DLD1 (cell line): ENCODE results near the gene DCTN3.

Source experiments
- in situ Hi-C: cut with HindIII; loops from 2 replicates; pipeline ENCODE4 v1.10.0; 2017; ENCODE audit warnings: low sequenced_read_pairs

DCTN3 gene

DNA sequence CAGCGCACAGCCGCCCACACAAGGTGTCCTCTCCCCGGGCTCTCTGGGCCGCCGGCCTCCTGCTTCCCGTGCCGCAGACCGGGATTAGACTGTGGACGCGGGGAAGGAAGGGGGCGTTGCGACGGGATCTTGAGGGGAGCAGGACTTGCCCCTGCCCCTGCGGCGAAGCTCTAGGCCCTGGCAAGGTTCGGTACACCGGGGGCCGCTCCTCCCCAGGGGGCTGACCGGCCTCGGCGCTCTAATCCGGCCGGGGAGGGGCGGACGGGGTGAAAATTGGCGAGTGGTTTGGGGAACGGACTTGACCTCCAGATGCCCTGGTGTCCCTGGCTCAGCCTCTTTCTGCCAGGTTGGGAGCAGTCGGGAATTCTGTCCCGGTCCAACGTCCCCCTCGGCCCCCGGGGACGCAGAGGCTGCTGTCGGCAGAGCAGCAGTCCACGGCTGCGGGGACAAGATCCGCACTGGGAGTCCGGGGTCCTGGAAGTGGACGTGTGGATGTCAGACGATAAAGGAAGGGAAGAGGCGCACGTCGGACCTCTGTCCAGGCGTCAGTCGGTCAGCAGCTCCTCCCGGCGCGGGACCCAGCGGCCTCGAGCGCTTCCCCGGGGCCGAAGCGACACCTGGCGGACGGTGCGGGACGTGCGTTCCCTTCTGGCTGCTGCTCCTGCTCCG, 28.9 kb downstream of the DCTN3 start:
- in situ Hi-C loops, result loop anchor here (25.0 kb wide), 1 partner anchor 154 kb away; no protein-coding TSS in a partner anchor

DNA sequence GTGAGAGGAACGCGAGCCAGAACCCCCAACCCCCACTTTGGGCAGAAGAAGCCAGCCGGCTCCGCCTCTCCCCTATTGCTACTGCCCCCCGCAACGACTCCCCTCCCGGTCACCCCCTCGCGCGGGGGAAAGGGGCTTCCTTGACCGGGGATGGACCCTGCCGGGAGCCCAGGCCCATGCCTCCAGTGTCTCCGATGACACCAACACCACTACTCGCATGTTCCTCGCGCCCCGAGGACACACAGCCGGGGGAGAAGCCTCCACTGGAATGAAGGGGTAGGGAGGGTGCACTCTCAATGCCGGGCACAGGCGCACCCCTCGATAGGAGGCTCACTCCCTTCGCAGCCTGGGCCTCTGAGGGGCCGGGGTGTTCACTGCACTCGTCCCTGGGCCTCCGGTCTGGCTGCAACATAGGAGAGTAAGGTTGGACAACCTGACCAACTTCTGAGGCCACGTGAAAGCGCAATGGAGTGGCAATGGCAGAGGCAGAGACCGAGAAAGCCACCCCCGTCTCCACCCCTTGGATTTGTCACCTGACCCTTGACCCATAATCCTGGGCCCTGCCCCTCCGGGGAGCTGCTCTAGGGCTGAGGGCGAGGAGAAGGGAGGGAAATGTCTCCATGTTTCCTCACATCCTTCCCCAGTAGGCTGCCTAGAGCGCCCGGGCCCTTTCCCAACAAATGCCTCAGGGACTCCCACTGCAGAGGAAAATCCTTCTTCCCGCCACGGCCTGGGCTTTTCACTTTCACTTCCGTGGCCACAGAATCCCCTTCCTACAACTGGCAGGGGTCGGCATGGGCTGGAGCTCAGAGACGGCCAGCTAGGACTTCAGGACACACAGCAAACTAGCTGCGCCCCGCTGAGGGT, 29.7 kb downstream of the DCTN3 start:
- in situ Hi-C loops, result loop anchor here (25.0 kb wide), 1 partner anchor 153 kb away; no protein-coding TSS in a partner anchor

DNA sequence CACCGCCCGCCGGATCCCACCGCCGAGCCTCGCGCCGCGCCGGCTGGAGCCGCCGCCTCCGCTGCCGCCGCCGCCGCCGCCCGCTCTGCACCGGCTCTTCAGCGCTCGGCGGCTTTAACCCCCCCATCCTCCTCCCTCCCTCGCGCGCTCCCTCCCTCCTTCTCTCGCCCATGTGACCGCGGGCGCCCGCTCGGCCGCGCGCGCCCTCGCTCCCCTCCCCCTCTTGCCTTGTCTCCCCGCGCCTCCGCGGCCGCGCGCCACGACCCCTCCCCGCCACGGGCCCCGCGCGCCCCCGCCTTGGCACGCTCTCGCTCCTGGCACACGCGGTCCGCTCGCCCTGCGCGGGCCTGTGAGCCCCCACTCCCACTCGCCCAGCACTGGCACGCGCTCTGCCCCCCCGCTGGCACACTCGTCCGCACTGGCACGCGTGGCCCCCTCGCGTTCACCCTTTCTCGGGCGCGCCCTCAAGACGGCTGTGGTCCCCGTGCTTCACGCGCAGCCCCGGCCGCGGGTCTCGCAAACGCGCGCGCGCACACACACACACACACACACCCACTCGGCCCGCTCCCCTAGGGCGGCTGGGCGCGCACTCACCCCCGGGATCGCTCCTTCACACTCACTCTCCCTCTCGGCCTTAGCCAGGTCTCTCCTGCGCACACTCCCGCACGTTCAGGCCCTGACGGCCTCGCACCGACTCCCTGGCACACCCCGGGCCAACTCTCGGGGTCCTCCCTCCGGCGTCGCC, 30.5 kb downstream of the DCTN3 start, which contains the start of gene CNTFR:
Gene CNTFR, minus strand, starts transcription at position 89 of the 745 bp plus-strand sequence. CDS start 20,743 bp downstream, outside the sequence.
- in situ Hi-C loops, result loop anchor here (25.0 kb wide), 1 partner anchor 153 kb away; no protein-coding TSS in a partner anchor

DNA sequence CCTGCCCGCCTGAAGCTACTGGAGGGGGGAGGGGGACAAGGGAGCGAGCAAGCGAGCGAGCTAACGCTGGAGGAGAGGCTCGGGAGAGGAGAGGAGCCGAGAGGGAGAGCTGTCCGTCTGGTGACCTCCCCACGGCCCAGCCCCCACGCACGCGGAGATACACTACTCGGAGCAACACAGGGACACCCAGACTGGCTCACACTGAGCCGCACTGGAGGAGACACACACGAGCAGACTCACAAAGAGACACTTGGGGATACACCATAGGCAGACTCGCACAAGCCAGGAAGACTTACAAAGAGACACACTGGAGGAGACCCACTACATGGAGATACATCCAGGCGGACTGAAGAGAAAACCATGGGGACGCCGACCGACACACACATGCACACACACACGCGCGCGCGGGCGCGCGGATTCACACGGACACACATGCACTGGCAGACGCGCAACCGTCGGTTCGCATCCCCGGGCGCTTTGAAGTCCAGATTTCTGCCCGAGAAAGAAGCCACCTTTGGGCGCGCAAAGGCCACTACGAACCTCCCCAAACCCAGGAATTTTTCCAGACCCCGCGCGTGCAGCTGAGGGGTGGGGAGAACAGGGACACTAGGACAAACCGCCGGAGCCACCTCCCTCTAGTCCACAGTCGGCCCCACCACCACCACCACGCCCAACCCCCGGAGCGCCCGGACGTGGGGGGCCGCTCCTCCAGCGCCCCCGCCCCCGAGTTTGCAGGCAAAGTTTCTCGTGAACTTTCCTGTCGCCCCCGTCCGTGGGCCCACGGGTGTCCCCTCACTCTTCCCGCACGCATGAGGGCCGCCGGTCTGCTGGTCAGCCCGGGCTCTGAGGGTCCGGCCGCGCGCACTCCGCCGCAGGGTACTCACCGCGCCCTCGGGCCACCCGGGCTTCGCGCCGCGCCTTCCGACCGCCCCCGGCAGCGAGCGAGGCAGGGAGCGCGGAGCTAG, 31.3 kb downstream of the DCTN3 start:
- in situ Hi-C loops, result loop anchor here (25.0 kb wide), 1 partner anchor 152 kb away; no protein-coding TSS in a partner anchor

DNA sequence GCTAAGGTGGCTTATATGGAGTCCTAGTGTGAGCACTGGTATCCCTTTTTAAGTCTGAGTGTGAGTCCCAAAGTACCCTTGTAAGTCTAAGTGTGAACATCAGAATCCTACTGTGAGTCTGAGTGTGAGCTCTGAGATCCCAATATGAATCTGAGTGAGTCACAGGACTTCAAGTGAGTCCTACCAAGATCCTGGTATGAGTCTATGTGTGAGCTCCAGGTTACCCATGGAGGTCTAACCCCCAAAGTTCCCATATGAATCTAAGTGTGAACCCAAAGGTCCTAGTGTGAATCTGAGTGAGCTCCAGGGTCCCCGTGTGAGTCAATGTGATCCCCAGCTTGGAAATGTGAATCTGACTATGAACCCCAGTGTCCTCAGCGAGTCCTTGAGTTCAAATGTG, 33.0 kb downstream of the DCTN3 start:
- in situ Hi-C loops, result loop anchor here (25.0 kb wide), 1 partner anchor 150 kb away; no protein-coding TSS in a partner anchor

DNA sequence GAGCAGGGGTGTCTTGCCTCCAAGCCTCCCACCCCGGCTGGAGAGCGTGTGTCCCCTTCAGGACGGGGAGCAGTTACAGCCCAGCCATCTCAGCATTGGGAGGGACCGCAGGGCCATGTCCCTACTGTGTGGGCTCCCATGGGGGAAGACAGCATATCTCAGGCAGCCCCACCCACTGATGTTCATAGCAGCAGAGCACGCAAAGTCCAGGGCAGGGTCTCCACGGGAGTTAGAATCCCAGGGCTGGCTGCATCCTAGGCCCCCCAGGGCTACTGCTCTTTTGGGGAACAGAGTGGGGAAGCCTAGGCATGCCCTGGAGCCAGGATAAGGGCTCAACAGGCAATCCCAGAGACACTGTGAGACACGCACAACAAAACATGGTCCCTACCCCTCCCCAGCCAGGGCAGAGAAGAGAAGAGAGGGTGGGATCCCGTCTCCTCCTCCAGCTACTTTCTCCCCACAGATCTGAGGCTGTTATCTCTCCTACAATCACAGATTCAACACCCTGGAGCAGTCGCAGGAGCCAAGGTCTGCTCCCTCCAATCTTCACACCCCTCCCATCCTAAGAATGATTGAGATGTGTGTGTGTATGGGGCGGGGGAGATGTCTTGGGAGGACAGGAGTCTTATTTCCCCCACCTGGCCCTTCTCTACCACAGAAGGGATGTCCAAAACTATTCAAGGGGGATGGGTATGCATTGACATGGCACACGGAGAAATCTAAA, 34.2 kb downstream of the DCTN3 start:
- in situ Hi-C loops, result loop anchor here (25.0 kb wide), 1 partner anchor 149 kb away; no protein-coding TSS in a partner anchor

DNA sequence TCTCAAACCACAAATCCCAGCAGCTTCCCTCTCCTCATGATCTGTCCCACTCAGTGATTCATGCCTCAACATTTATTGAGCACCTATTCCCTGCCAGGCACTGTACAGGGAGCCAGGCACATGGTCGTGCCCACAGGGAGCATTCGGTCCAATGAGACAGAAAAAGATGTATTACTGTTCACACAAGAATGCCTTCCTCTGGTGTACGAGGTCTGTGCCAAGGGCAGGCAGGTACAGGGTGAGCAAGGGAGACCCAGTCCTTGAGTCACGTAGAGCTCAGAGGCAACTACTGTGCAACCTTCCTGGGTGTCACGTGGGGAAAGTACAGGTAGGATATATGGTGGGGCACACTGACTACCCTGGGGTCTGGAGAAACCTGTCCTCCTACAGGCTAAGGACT, 35.3 kb downstream of the DCTN3 start:
- in situ Hi-C loops, result loop anchor here (25.0 kb wide), 1 partner anchor 148 kb away; no protein-coding TSS in a partner anchor

DNA sequence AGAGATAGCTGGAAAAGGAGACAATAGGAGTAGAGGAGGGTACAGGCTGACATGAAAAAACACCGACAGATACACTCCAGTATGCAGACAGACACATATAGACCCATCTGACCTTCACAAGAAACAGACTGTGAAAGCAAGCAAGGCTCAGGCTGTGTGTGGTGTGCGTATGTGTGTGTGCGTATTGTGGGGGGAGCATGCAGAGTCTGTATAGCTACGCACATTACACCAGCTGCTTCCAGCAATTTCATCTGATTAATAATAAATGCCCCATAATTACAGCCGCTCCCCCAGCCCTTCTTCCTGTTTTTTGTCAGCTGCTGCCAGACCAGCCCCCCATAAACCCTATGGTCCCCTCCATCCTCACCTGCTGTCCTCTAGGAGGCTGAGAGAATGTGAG, 37.5 kb downstream of the DCTN3 start:
- in situ Hi-C loops, result loop anchor here (25.0 kb wide), 1 partner anchor 145 kb away; no protein-coding TSS in a partner anchor

DNA sequence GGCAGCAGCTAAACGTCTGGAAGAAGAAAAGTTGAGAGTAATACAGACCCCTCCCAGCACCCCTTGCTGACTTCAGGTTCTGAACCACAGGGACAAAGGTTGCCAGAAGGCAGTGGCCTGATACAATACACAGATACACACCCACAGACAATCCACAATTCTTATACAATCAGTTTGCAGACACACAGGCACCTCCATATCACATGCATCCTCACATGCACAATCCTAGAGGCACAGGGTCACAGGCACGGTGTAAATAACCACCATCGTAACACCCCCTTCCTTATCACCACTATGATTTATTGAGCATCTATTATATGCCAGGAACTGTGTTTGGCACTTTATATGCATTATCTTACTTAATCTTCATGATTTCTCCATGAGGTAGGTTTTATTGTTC, 39.0 kb downstream of the DCTN3 start:
- in situ Hi-C loops, result loop anchor here (25.0 kb wide), 1 partner anchor 144 kb away; no protein-coding TSS in a partner anchor

DNA sequence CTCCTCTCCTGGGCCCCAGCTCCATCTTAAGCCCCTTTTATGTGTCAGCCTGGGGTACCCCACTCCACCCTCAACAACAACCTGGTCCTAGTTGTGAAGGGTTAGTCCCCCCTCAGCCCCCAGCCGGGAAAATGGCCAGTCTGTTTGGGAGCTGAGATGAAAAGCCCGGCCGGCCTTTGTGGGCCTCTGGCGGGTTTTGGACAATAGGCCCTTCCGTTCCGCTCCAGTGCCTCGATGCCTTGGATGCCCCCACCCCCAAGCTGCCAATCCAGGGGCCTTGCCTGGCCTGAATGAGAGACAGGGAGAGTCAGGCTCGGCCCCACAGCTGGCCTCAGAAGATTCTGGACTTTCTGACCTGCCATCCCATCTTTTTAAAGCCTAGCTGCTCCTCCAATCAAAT, 39.9 kb downstream of the DCTN3 start:
- in situ Hi-C loops, result loop anchor here (25.0 kb wide), 1 partner anchor 143 kb away; no protein-coding TSS in a partner anchor

DNA sequence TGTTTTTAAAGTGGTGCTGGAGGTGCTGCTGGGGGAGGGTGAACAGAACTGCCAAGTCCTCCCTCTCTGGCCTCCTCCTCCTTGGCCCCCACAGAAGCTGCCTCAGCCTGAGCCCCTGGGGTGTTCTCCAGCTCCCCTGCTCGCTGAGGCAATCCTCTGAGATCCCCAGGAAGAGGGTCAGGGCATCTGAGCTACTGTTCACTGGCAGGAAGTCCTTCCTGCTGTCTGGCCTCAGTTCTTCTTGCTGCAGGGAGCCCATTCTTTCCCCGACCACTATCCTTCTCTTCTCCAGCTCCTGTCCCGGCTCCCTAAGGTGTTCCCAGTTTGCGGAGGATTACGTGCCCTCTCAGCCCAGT, 40.5 kb downstream of the DCTN3 start:
- in situ Hi-C loops, result loop anchor here (10.0 to 25.0 kb wide), 2 partner anchors 75 to 142 kb away; no protein-coding TSS in a partner anchor

DNA sequence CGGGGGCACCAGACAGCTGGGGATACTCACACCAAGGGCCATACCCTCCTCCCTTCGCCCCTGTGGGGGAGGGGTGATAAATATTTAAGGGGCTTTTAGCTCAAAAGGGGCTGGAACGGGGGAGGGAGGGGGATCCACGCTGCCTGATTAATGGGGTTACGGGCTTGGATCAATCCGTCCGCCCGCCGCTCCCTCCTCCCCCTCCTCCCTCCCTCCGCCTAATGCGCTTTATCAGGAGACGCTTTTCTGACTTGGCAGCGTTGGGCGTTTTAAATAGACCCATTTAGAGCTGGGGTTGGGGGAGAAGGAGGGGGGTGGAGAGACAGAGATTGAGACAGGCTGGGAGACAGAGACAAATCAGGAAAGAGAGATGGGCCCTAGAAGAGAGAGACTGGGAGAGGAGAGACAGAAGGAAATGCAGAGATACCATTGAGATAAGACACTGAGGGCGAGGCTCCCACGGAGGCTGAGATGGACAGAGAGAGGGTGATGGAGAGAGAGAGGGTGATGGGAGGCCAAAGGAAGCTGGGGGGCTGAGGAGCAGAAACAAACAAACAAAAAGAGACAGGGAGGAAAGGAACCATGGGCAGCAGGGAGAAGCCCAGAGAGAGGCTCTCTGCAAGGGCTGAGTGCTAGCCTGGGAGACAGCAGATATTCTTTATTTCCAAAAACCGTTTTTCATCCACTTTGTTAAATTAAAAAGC, 41.0 kb downstream of the DCTN3 start:
- in situ Hi-C loops, result loop anchor here (10.0 to 25.0 kb wide), 2 partner anchors 74 to 142 kb away; no protein-coding TSS in a partner anchor

DNA sequence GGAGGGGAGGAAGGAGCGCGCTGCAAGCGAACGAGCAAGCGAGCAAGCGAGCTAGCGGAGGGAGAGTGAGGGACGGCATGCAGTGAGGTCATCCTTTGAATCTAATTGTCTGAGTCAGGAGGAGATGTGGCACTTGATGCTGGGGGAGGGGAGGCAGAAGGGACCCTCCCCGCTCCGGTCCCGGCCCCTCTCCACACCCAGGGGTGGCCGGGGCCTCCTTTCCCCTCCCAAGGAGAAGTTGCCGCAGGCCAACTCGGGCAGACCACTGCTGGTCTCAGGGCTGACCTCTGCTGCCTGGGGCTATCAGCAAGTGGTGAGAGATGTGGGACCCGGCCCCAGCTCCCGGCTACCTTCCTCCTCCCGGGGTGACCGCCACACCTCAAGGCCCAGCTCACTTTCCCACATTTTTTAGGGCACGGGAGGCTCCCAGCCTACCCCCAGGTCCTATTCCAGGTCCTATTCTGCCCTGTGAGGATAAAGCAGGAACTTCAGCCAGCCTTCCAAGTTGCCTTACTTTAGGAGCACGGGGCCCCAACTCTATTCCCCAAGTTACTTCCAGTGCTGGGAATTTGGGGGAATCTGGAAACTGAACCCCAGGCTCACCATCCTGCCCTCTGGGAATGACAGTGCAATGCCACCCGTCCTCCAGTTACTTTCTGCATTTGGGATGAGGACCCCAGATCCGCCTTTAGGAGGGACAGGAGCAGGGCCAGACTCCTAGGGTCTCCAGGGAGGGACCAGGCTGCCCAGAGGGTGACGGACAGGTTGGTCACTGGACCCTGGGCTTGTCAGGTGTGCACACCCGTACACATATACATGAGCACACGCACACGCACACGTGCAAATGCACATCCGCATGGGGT, 41.8 kb downstream of the DCTN3 start:
- in situ Hi-C loops, result loop anchor here (10.0 to 25.0 kb wide), 2 partner anchors 74 to 141 kb away; no protein-coding TSS in a partner anchor

DNA sequence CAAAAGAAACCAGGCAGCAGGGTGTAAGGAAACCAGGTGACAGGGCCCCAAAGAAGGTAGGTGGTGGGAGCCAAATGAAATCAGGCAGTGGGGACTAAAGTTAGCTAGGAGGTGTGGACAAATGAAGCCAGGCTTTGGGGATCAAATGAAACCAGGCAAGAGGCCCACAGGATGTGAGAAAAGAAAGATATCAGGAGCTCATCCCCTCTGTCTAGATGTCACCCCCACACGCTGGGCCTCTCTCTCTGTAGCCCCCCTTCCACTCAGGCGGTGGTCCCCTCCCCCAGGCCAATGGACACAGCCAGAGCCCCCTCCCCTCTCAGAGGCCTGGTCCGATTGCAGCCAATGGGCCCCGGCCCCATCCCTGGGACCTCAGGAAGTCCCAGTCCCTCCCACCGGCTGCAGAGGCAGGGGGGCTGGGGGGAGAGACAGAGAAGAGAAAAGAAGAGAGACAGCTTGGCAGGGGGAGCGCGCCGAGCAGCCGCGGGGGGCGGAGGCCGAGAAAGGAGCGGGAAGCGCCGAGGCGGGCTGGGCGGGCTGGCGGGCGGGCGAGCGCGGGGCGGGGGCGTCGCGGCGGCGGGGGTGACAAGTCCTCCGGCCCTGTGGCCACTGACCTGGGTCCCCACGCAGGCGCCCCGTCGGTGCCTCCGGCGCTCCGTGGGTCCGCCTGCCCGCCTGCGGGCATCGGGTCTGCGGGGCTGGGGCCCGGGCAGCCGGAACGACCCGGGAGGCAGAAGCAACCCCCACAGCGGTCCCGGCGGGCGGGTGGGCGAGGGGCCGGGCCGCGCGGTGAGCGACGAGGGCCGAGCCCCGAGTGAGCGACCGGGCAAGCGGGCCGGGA, 42.7 kb downstream of the DCTN3 start:
- in situ Hi-C loops, result loop anchor here (10.0 to 25.0 kb wide), 2 partner anchors 73 to 140 kb away; no protein-coding TSS in a partner anchor

DNA sequence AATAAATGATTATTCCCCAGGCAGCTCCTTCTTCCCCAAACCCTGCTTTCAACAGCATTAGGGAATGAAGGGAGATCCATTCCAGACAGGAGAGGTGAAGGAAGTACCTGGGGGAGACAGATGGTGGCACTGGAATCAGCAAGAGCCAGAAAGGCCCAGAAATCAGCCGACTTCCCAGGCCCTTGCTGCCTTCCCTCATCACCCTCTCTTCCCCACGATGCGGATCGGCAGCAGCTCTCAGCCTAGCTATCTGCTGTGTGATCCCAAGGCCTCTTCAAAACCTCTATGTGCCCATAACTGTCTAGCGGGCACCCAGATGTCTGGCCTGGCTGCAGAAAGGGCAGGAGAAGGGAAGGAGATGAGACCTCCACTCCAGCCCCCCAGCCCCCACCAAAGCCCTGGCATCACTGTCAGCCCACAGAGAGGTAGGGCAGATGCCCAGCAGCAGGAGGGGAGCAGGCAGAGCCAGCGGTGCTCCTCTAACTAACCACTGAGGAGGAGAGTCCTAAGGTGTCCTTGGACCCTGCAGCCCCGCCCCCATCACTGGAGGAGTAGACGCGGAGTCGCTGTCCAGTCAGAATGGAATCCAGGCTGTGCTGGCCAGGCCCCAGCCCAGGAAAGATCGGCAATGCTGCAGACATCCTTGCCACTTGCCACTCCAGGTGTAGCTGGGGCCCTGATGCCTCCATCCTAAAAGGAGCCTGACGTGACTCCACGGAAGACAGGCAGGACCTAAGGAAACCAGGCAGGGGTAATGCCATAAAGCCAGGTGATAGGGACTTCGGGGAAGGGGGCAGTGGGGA, 43.5 kb downstream of the DCTN3 start:
- in situ Hi-C loops, result loop anchor here (10.0 to 25.0 kb wide), 2 partner anchors 72 to 139 kb away; no protein-coding TSS in a partner anchor
